ENCODE data around the gene EPS8.

EPS8 gene

DNA sequence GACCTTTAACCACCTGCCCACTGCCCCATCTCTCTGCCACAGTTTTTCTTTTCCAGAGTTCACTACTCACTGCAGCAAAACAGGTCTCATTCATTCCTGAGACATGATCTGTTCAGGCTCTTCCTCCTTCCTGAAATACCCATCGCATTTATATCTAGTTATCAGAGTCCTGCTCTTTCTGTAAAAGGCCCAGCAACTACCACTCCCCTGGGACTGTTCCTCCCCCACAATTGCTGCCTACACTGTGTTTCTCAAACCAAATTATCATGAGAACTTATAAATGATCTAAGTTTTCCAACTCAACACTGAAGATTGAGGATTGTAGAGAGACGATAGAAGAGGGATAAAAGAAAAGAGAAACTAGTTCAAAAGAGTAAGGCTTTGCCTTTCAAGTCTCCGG lies 40.8 kb upstream of the EPS8 start:
- no peaks in the 10 kb centered on the region for H3K27me3 ChIP-seq (replicated peaks; ENCODE audit: control insufficient read depth, insufficient read depth, low read length)
- H3K4me3 ChIP-seq (replicated peaks; ENCODE audit: low read depth, low read length), result no peak overlapping the region
- no peak for DNase-seq (ENCODE audit: extremely low read depth, insufficient read length)
- H3K36me3 ChIP-seq (ENCODE audit: control insufficient read depth, insufficient read depth, low read length), result no peaks in the 10 kb centered on the region
- TF ChIP-seq, protein P1, sequence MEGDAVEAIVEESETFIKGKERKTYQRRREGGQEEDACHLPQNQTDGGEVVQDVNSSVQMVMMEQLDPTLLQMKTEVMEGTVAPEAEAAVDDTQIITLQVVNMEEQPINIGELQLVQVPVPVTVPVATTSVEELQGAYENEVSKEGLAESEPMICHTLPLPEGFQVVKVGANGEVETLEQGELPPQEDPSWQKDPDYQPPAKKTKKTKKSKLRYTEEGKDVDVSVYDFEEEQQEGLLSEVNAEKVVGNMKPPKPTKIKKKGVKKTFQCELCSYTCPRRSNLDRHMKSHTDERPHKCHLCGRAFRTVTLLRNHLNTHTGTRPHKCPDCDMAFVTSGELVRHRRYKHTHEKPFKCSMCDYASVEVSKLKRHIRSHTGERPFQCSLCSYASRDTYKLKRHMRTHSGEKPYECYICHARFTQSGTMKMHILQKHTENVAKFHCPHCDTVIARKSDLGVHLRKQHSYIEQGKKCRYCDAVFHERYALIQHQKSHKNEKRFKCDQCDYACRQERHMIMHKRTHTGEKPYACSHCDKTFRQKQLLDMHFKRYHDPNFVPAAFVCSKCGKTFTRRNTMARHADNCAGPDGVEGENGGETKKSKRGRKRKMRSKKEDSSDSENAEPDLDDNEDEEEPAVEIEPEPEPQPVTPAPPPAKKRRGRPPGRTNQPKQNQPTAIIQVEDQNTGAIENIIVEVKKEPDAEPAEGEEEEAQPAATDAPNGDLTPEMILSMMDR (IDR thresholded peaks at IDR 0.05; ENCODE audit: insufficient read depth, low read length, poor library complexity, severe bottlenecking), result no peak

DNA sequence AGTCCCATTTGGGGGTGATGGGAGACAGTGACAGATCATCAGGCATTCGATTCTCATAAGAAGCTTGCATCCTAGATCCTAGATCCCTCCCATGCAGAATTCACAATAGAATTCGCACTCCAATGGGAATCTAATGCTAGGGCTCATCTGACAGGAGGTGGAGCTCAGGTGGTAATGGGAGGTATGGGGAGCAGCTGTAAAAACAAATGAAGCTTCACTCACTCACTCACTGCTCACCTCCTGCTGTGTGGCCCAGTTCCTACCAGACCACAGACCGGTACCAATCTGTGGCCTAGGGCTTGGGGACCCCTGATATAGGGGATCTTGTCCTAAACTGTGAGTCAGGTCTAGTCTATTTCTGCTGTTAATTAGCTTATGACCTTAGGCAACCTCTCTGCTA lies 40.1 kb upstream of the EPS8 start:
- Histone ChIP-seq H3K4me3 (replicated peaks; ENCODE audit: low read depth, low read length) (no peak overlapping the region), H3K27me3 (replicated peaks; ENCODE audit: control insufficient read depth, insufficient read depth, low read length) (no peaks in the 10 kb centered on the region), H3K36me3 (ENCODE audit: control insufficient read depth, insufficient read depth, low read length) (no peaks in the 10 kb centered on the region)
- no peak for DNase-seq (ENCODE audit: extremely low read depth, insufficient read length)
- TF ChIP-seq, protein P1 (IDR thresholded peaks at IDR 0.05; ENCODE audit: insufficient read depth, low read length, poor library complexity, severe bottlenecking), result no peak

DNA sequence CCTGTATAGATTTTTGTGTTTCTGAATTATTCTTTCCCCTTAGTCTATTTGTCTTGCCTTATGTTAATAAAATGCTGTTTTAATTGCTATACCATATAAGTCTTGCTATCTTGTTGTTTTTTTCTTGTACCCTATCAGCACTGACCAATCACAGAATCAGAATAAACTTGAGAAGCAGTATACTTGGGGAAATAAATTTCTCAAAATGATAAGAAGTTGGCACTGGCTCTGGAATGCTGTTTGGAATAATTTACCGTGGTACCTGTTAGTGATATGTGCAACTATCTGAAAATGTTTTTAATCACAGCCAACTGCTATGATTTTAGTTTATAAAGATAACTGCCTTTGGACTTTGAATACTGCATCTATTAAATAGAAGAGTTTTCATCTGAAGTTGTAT lies 37.9 kb upstream of the EPS8 start:
- Histone ChIP-seq H3K36me3 (ENCODE audit: control insufficient read depth, insufficient read depth, low read length) (no peaks in the 10 kb centered on the region), H3K4me3 (replicated peaks; ENCODE audit: low read depth, low read length) (no peak overlapping the region), H3K27me3 (replicated peaks; ENCODE audit: control insufficient read depth, insufficient read depth, low read length) (no peaks in the 10 kb centered on the region)
- TF ChIP-seq, protein P1 (IDR thresholded peaks at IDR 0.05; ENCODE audit: insufficient read depth, low read length, poor library complexity, severe bottlenecking), result no peak
- no peak for DNase-seq (ENCODE audit: extremely low read depth, insufficient read length)

DNA sequence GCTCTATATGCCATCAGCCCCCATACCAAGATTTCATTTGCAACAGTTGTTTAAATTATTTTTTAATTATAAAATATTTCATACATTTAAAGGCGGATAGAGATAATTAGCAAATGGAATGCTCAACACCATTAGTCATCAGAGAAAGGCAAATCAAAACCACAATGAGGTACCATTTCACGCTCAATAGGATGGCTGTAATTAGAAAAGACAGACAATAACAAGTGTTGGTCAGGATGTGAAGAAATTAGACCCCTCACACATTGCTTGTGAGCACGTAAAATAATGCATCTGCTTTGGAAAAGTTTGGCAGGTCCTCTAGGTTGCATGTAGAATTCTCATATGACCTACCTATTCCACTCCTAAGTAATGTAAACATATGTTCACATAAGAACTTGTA lies 35.3 kb upstream of the EPS8 start:
- Histone ChIP-seq H3K36me3 (ENCODE audit: control insufficient read depth, insufficient read depth, low read length) (no peaks in the 10 kb centered on the region), H3K4me3 (replicated peaks; ENCODE audit: low read depth, low read length) (no peak overlapping the region), H3K27me3 (replicated peaks; ENCODE audit: control insufficient read depth, insufficient read depth, low read length) (no peaks in the 10 kb centered on the region)
- DNase-seq (ENCODE audit: extremely low read depth, insufficient read length), result no peak
- TF ChIP-seq, protein P1 (IDR thresholded peaks at IDR 0.05; ENCODE audit: insufficient read depth, low read length, poor library complexity, severe bottlenecking), result no peak

DNA sequence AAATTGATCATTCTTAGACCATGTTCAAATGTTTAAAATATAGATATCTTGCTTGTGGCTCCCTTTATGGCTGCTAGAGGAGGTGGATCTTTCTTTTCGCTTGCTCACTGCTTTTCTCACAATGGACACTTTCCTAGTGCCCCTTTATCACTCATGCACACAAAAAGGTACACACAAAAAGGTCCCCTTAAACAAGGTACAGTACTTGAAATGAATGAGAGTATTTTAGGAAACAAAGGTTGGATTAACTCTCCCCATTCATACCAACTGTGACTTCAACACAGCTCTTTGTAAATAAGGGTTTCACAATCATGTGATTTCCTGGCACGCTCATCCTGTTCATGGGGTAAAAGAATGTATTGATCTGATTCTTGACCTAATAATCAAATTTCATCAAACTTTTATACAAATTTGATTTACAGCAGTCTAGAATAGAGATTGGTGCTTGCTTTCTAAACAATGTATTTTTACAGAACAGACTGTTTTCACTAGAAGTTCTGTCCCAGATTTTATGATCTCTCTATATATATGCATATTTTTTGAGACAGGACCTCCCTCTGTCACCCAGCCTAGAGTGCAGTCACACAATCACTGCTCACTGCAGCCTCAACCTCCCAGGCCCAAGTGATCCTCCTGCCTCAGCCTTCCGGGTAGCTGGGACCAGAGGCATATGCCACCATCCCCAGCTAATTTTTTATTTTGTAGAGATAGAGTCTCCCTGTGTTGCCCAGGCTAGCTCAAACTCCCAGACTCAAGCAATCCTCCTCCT lies 34.4 kb upstream of the EPS8 start:
- no peaks in the 10 kb centered on the region for H3K36me3 ChIP-seq (ENCODE audit: control insufficient read depth, insufficient read depth, low read length)
- no peak for DNase-seq (ENCODE audit: extremely low read depth, insufficient read length)
- TF ChIP-seq, protein P1 (IDR thresholded peaks at IDR 0.05; ENCODE audit: insufficient read depth, low read length, poor library complexity, severe bottlenecking), result no peak
- H3K27me3 ChIP-seq (replicated peaks; ENCODE audit: control insufficient read depth, insufficient read depth, low read length), result no peaks in the 10 kb centered on the region
- H3K4me3 ChIP-seq (replicated peaks; ENCODE audit: low read depth, low read length), result no peak overlapping the region
